Hepatocyte (in vitro differentiated cells): ENCODE results near the gene SDK1.

Experiments used
- EZH2 ChIP-seq: fragments of 200-600 bp; sonication (generic); IDR thresholded peaks from 2 replicates; pipeline ENCODE4 v1.6.1; 2016; ENCODE audit warnings: antibody characterized with exemption, mild to moderate bottlenecking, borderline replicate concordance
- TF ChIP-seq, protein P1 (sequence below): fragments of 200-600 bp; sonication (generic); IDR thresholded peaks from 2 replicates; pipeline ENCODE4 v1.5.1; 2016; ENCODE audit warnings: antibody characterized with exemption, mild to moderate bottlenecking; ENCODE audit not compliant: poor library complexity

DNA sequence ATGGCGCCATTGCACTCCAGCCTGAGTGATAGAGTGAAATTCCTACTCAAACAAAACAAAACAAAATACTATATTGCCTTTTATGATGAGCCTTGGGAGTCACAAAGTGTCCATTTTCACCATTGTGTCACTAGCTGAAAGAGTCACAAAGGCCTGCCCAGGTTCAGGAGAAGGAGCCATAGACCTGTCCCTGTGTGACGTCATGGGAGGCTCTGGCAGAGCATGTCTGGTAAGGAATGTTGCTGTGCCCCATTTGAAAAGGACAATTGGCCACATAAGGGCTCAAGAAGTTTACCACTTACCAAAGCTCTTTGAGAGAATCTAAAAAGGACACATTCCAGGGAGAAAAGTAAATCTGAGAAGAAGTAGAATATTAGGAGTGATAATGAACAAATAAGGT is 367.7 kb downstream of the SDK1 start:
- TF ChIP-seq, protein P1, sequence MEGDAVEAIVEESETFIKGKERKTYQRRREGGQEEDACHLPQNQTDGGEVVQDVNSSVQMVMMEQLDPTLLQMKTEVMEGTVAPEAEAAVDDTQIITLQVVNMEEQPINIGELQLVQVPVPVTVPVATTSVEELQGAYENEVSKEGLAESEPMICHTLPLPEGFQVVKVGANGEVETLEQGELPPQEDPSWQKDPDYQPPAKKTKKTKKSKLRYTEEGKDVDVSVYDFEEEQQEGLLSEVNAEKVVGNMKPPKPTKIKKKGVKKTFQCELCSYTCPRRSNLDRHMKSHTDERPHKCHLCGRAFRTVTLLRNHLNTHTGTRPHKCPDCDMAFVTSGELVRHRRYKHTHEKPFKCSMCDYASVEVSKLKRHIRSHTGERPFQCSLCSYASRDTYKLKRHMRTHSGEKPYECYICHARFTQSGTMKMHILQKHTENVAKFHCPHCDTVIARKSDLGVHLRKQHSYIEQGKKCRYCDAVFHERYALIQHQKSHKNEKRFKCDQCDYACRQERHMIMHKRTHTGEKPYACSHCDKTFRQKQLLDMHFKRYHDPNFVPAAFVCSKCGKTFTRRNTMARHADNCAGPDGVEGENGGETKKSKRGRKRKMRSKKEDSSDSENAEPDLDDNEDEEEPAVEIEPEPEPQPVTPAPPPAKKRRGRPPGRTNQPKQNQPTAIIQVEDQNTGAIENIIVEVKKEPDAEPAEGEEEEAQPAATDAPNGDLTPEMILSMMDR = no peak
- TF ChIP-seq EZH2 = no peak
